GM19035 (cell line): ENCODE data around the gene AMIGO3.
"Not testable (repeated sequence)": the region's sequence is repeated elsewhere in the genome, so short reads cannot be mapped to it uniquely, and the experiment has no call there.

ENCODE experiments used
- ATAC-seq: cut with Tn5 transposase; IDR thresholded peaks from one replicate; pipeline ENCODE4 v1.9.1; 2021; ENCODE audit not compliant: unreplicated experiment

The AMIGO3 gene

DNA sequence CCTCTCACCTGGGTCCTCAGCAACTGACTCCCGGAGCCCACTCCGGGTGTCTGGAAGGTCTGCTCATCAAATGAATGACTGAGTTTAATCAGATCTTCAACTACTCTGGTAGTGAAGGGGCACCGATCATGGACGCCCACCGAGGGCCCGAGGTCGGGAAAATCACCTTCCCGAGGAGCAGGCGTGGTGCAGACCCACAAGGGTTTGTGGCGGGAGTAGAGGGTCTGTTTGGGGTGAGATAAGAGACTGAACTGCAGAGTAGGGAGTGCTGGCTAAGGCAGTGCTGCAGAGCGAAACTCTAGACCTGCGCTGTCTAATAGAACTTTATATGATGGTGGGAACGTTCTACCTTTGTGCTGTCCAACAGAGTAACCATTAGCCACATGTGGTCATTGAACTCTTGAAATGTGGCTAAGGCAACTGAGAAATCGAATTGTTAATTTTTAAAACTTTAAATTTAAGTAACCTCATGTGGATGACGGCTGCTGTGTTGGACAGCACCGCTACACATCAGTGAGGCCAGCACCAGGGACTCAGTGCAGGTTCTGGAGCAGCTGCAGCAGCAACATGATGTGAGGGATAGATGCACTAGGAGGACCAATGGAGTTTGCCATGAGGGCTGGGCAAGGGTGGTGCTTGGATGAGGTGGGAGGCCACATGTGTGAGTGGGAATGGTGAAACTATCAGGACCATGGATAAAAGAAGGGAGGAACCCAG is 29.4 kb downstream of the AMIGO3 start:
- not testable (repeated sequence) for ATAC-seq

DNA sequence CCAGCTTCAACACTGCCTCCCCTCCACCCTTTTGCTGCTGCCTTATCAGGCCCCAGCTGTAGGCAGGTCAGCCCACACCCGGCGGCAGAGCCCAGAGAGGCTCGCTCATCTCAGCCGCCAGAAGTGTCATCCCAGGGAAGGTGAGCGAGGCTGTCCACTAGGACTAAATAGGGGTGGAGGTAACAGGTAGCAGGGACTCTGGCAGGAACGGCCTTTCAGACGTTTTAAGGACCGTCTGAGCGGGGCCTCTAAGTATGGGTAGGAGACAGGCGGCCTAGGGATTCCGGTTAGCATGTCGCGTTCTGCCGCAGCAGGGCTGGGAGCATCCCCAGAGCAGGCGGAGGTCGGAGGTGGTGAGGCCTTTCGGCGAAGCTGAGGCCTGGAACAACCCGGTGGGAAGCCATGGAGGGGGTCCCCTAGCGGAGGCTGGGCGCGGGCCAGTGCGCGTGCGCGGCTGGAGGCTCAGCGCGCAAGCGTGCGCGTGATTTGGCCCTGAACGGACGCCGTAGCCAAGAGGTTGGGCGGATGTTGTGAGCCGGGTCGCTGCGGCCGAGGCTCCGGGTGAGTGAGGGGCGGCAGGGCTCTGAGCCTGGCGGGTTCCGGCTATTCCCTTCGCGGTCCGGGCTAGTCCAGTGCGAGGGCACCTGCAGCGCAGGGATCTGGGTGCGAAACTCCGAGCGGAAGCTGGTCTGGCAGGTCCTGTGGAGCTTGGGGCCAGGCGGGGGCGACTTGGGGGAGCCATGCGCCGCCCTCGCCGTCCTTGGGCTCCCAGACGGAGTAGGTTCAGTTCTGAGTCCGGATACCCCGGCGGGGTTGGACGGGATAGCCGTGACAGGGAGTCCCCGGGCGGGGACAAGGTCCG is 30.2 kb downstream of the AMIGO3 start, which contains the start of the genes MST1 and RNF123:
Gene MST1, minus strand, starts transcription at position 429 of the 862 bp plus-strand sequence. CDS start 783 bp downstream, outside the sequence.
Gene RNF123, plus strand, starts transcription at position 512 of the 862 bp plus-strand sequence. CDS start 1,609 bp downstream, outside the sequence.
- peak; percentile 72 for ATAC-seq

DNA sequence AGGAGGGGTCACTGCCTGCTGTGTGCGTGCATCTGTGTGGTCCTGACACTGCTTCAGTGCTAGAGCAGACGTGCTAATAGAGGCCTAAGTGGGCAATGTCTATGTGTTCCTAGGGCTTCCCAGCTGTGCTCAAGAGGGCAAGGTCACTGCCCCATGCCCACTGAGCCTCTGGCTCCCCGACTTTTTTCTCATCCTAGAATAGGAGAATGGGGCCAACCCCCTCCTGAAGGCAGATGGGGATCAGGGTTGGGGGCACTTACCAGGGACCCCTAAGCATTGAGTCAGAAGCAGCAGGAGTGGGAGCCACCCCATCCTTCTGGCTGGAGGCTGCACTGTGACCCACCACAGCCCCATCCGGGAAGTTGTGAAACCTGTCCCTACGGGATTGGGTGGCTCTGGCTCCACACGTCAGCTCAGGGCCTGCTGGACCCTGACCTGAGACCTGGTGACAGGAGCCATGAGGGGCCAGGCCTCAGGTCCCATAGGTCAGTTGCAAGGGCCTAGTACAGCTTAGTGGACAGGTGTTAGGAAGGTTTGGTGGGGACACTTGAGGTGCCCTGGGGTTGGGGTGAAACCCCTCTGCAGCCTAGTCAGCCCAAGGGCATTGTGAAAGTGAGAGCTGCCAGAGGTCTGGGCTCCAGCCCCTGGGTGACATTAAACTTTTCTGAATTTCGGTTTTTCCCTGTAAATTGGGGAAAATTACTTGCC is 31.0 kb downstream of the AMIGO3 start:
- ATAC-seq = peak; percentile 19

DNA sequence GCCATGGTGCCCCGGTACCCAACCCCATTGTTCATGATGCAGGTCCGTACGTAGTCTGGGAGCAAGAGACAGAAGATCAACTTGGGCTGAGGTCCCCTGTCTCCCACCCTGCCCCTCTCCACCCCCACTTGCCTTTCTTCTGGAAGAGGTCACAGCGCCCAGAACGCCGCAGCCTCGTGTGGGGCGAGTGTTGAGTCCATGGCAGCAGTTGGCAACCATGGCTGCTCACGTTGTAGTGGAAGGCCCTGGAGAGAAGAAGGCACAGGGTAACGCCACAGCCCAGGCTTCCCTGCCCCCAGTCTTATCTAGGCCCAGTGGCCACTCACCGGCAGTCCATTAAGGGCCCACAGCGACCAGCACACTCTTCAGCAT is 32.1 kb downstream of the AMIGO3 start:
- not testable (repeated sequence) for ATAC-seq

DNA sequence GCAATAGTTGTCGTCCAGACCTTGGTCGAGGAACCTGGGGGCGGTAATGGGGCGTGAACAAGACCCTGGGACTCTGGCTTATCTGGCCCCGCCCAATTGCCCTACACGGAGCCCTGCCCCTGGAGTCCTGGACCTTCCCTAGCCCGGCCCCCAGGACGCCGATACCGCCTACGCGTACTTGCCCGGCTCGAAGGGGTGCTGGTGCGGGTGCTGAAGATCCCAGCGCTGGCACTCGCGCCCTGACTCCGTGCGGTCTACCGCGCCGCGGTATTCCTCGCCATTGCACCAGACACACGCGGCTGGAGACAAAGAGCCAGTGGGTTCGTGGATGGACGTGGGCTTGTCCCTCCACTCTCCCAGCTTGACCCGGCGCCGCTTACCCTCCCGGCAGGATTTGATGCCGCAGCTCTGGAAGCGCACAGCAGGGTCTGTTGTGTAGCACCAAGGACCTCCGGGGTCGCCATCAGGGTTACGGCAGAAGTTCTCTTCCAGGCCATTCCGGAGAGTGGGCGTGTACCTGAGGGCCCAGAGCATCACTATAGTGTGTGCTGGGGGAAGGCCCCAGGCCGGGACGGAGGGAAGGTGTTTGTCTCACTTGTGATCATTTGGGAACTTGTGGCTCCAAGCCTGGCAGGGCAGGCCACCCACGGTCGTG is 32.6 kb downstream of the AMIGO3 start:
- ATAC-seq = not testable (repeated sequence)

DNA sequence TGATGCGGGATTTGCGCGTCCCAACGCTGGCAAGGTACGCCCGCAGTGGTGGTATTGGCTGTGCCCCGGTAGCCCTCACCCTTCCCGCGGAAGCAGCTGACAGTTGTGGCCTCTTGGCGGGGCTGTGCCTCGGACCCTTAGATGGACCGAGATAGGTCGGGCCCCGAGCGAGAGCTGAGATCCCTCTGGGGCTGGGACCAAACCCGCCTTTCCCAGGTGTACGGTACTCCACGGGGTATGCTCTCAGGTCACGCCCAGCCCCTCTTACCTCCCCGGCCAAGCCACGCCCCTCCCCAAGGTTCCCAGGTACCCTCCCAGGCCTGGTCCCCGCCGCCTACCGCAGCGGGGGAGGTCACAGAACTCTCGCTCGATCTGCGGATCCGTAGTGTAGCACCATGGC is 33.1 kb downstream of the AMIGO3 start:
- ATAC-seq = not testable (repeated sequence)

DNA sequence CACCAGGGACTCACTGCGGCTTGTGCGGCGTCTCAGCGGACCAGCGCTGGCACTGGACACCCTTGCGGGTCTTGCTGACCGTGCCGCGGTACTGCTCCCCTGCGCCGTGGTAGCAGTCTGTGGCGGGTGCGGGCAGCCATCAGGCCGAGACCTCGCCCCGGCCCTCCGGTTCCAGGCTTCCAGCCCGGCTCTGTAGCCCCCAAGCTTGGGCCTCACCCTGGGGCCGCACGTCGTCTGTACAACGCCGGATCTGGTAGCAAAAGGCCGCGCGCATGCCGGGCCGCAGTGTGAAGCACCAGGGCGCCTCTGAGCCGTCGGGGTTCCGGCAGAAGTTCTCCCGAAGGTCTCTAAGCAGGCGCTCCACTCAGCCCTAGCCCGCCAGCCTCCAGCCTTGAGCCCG is 33.6 kb downstream of the AMIGO3 start:
- not testable (repeated sequence) for ATAC-seq

DNA sequence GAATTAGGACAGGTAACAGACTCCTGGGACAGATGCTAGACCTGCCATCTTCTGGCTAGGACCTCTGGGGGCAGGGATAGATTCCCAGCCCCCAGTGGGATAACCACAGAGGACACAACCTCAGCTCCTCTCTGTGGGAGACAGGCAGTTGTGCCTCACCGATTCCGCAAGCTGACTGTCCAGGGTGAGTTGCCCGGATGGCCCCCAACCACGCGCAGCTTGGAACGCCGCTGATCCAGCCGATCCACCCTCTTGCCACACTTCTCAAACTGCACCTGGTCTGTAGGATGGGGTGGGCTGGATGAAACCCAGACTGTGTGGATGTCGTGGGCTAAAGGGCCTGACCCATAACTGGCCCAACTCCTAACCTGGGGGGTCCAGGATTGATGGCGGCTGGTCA is 34.4 kb downstream of the AMIGO3 start:
- ATAC-seq = not testable (repeated sequence)

DNA sequence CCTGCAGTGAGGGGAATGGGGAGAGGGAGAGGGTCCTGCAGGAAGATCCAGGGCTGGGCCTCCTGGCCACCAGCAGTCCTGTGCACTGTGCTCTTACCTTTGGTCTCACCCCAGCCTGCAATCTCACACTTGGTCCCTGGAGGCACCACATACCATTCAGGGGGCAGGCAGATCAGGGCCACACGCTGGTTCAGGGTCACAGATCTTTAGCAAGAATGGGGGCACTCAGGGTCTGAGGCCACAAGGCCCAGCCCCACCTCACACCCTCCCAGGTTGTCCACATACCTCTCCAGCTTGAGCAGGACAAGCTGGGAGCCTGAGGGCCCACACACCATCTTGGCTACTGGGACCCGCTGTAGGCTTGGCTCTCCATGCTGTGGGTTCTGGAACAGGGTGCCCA is 35.0 kb downstream of the AMIGO3 start:
- ATAC-seq = not testable (repeated sequence)

DNA sequence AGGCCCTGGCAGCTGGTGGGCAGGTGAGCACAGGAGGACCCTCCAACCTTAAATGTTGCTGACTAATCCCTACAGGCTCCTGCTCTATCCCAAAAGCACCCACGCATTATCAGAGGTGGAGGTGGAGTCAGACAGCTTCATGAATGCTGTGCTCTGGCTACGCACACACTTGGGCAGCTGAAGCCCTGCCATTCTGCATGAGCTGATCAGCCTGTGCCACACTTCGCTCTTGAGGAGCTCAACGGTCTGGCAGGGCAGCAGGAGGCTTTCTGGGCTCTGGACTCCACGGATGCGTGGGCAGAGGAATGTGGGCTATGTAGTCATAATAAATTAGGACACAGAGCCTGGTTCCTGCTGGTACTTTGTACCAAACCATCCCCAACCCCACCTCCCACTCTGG is 36.3 kb downstream of the AMIGO3 start:
- no peak for ATAC-seq

DNA sequence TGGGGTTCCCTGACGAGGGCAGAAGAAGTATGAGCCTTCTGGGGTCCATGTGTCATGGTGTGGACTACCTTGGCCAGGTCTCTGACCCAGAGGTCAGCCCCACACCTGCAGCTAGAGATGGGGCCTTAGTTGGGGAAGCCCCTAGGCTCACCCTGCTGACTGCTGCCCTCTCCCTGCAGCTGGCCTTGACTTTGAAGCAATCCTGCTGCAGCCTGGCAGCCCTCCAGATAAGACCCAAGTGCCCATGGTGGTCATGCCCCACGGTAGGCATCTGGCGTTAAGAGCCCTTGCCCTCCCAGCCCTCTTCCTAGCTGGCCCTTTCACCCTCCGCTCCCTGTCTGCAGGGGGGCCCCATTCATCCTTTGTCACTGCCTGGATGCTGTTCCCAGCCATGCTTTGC is 37.9 kb downstream of the AMIGO3 start:
- no peak for ATAC-seq

DNA sequence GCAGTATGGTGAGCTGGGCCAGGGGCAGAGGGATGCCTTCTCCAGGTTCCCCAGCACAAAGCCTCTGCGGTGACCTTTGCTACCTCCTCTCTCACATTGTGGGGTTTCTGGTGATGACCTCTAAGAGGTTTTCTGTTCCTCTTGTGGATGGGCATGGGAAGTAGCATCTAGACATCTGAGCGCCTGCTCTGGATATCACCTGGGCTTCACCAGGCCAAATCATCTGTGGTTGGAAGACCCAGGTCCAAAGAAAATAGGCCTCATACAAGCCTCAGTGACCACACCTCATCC is 38.3 kb downstream of the AMIGO3 start:
- no peak for ATAC-seq

DNA sequence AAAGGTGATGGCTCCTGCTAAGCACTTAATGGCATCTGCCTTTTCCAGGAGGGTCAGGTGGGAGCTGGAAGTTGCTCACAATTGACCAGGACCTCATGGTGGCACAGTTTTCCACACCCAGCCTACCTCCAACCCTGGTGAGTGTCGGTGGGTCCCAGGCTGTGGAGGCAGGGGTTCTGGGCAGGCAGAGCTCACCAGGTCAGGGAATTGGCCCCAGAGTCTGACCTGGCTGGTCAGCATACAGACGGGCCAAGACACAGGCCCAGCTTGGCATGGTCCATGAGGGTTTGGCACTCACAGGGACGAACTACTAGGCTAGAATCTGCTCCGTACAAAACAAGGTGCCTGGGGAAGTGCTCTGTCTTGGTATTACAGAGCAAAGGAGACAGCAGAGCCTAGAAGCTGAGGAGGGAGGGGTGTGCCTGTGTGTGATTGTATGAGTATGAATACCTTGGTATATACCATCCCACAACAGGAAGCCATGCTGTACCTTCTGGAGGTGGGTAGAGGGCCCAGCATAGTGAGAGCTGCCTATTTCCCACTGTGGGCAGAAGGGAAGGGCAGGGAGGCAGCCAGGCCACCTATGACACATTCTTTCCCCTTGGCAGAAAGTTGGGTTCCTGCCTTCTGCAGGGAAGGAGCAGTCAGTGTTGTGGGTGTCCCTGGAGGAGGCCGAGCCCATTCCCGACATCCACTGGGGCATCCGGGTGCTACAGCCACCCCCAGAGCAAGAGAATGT is 38.8 kb downstream of the AMIGO3 start:
- ATAC-seq = no peak

DNA sequence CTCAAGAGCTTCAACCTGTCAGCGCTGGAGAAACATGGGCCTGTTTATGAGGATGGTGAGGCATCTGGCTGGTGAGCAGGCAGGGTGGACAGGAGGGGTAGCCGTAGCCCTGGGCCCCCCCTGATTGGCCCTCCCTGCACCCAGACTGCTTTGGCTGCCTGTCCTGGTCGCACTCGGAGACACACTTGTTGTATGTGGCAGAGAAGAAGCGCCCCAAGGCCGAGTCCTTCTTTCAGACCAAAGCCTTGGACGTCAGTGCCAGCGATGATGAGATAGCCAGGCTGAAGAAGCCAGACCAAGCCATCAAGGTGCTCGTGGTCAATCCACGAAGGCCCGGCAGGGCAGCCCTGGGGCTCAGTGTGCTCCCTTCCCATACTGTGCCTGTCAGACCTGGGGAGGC is 43.6 kb downstream of the AMIGO3 start:
- ATAC-seq = no peak

DNA sequence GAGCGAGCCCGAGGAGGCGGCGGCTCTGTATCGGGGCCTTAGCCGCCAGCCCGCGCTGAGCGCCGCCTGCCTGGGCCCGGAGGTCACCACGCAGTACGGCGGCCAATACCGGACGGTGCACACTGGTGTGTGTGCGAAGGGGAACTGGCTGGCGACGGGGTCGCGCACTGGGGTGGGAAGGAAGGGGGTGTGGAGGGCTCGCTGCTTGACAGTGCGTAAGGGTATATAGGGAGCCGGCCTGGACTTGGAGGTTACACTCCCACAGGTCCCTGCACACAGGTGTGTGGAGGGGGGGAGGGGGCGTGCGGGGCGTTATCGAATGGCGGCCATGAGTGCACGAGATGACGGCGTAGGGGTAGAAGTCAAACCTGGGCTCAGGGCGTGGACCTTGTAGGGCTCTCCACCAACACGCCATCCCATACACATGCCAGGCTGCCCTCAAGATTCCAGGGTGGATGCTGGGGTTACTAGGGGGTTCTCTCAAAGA is 44.9 kb downstream of the AMIGO3 start:
- ATAC-seq = peak; percentile 18

DNA sequence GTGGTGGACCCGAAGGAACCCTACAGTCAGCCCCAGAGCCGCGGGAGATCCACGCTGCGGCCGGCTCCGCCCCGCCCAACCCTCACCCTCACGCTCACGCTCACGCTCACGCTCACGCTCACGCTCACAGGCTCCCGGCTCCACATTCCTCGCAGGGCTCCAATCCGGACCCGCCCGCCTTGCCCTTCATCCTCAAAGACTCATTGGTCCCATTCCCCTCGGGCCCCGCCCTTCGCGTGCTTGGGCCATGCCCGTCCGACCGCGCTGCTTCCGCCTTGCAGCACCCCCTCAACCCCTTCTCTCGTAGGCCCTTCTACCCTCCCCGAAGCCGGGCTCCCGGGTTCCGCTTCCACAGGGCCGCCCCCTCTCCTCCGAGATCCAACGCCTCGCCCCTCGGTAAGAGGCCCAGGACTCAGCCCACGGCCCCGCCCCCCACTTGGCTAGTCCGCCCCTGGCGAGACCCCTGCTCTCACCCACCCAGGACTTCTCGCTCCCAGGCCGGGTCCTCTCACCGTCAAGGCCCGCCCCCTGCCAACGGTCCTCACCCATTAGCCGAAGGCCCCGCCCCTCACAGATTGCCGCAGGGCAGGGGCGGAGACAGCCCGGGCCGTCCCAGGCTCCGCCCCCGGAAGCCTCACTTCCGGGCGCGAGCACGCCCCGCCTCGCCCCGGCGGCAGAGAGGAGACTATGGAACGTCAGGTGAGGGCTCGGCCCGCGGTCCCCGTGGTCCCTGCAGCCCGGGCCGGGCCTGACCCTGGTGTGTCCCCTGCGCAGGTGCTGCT is 45.6 kb downstream of the AMIGO3 start, which contains the start of gene APEH:
Gene APEH, plus strand, starts transcription at position 637 of the 782 bp plus-strand sequence. Its CDS starts 51 bp downstream, at position 688.
- peak; percentile 77 for ATAC-seq

DNA sequence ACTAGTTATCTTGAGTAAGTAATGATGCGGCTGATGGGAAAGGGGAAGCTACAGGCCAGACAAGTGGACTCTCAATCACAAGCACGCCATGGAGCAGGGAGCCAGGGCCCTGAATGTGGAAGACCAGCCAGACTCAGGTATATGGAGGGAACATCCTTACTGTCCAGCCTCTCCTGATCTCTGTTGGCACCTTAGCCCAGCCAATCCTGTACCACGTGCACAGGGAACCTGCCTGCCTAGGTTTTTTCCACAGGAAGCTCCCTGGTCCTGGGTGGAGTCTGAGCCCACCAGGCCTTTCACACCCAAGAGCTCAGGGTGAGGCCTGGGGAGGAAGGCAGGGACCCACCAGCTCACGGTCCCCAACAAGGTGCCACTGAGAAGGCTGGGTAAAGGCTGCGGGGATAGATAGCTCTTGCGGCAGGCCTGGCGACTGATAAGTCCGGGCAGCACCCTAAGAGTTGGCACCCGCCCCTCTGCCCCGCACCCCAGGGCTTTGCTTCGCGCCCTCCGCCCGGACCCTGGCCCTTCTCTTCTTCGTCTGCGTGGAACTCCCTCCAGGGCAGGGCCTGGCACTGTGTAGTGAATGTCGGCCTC is 46.3 kb downstream of the AMIGO3 start:
- ATAC-seq = peak; percentile 2

DNA sequence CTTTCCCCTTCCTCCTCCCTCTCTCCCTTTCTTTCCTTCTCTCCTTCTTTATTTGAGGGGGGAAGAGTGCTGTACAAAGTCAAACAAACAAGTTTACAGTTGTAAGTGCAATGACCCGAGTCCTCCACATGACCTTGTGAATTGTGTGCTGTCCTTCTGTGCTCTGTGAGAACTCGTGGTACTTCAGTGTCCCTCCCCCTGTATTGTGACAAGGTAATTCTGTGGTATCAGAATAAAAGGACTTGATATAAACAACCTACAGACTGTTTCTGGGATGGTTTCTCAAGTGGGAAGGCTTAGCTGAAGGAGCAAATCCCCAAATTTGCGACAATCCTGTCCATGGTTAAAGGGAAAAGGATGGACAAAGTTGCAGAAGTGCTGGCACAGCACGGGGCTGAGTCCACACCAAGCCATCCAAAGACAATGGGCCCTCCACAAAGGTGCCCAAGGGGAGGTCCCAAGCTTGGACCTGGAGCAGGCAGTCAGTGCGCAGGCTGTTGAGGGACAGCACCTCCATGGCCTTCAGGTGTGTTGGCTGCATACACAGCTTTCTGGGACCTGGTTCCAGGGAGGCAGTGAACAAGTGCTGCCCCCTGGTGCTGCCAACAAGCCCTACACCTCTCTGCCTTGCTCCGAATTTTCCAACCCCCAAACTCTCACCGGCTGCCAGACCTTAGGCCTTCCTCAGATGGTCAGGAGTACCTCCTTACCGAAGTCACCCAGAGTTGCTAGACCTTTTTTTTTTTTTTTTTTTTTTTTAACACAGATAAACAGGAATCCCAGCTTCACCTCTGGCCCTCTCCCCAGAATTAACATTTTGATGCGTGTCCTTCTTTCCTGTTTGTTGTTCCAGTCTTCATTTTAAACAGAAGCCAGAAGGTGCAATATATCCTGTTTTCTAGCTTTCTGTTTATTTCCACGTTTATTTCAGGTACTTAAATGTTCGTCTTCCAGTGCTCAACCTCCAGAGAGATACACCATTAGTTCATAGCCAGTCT is 47.9 kb downstream of the AMIGO3 start:
- no peak for ATAC-seq
